Measurements from ENCODE around the gene EZH2.

EZH2 gene

DNA sequence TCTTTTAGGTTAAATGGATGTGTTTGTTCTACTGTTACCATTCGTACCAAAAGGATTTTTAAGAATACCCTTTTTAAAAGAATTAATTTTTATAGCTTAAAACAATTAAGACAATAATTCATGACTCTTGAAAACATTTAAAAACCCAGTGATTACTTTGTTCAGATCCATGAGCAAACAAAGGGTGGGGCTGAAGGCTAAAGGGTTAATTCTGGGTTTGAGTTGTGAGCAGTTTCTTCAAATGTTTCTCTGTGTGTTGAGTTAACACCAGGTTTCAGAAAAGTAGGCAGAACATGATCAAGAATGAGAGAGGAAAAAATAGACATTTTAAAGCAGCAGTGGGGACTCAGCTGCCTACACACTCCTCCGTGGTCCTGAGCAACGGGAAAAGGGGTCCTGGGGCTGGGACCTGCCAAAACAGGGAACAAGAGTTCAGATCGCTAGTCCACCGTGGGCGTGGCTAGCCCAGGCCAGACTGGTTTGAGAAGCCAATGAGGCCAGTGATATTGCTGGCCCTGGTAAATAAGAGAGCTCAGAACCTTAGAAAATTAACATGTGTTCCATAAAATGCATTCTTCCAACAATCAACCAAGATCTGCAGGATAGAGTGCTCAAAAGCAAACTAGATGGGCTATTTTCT is 14.9 kb upstream of the EZH2 start:
- no peak for TF ChIP-seq HDGF (IDR thresholded peaks at IDR 0.05; ENCODE audit: borderline replicate concordance)
- peak; percentile 61 for TF ChIP-seq NFRKB (IDR thresholded peaks at IDR 0.05)
- CTCF ChIA-PET: interaction anchor here (0.9 kb wide), 1 partner anchor 12 kb away, joined by 3 read pairs; no protein-coding TSS in a partner anchor
- POLR2A ChIA-PET: interaction anchor here (1.1 kb wide), 1 partner anchor 10 kb away, joined by 5 read pairs; no protein-coding TSS in a partner anchor
- peak; percentile 53 for DNase-seq (ENCODE audit: extremely low spot score)

DNA sequence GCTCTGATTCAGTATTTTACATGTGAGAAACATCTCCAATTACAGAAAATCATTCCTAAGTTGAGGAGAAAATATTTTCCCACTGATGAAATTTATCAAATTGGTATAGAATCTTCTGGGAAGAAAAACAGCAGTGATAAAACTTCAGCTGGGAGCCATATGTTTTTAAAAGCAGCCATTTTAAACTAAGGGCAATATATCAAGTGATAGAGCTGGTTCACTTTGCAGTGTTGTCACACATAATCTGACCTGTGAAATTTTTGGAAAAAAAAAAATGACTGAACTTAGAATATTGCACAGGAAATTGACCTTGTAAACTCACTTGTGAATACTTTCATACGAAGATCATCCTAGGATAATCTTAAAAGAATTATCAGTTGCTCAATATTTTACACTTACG is 10.5 kb upstream of the EZH2 start:
- ChIA-PET CTCF (no interaction called here), POLR2A (interaction anchor here (1.1 kb wide), 1 partner anchor 47 kb away, joined by 3 read pairs; no protein-coding TSS in a partner anchor)
- TF ChIP-seq SP1 (IDR thresholded peaks at IDR 0.05): no peak
- no peak for TF ChIP-seq HDGF (IDR thresholded peaks at IDR 0.05; ENCODE audit: borderline replicate concordance)
- no peak for TF ChIP-seq SUZ12 (IDR thresholded peaks at IDR 0.05)

DNA sequence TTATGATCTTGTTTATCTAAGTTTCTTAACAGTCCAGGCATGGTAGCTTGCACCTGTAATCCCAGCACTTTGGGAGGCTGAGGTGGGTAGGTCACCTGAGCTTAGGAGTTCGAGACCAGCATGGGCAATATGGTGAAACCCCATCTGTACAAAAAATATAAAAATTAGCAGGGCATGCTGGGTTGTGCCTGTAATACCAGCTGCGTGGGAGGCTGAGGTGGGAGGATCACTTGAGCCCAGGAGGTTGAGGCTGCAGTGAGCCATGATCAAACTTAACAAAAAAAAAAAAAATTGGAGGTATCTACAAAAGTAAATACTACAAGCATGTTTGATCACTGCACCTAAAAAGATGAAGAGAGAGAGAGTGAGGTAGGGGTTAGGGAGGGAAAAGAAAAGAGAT is 9.0 kb upstream of the EZH2 start:
- ChIA-PET CTCF (interaction anchor here (0.6 to 0.7 kb wide), 3 partner anchors 490 to 1983 kb away, joined by 3 to 6 read pairs (median 3); no protein-coding TSS in a partner anchor), POLR2A (interaction anchor here (1.7 kb wide), 1 partner anchor 21 kb away, joined by 4 read pairs; no protein-coding TSS in a partner anchor)
- no peak for TF ChIP-seq NFRKB (IDR thresholded peaks at IDR 0.05)
- TF ChIP-seq LEF1 (IDR thresholded peaks at IDR 0.05; ENCODE audit: borderline replicate concordance): no peak
- TF ChIP-seq HDGF (IDR thresholded peaks at IDR 0.05; ENCODE audit: borderline replicate concordance): no peak
- TF ChIP-seq SUZ12 (IDR thresholded peaks at IDR 0.05): no peak
- TF ChIP-seq, protein P1, sequence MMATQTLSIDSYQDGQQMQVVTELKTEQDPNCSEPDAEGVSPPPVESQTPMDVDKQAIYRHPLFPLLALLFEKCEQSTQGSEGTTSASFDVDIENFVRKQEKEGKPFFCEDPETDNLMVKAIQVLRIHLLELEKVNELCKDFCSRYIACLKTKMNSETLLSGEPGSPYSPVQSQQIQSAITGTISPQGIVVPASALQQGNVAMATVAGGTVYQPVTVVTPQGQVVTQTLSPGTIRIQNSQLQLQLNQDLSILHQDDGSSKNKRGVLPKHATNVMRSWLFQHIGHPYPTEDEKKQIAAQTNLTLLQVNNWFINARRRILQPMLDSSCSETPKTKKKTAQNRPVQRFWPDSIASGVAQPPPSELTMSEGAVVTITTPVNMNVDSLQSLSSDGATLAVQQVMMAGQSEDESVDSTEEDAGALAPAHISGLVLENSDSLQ (IDR thresholded peaks at IDR 0.05): no peak
- no peak for TF ChIP-seq FOXK2 (IDR thresholded peaks at IDR 0.05)
- no peak for TF ChIP-seq L3MBTL2 (conservative IDR thresholded peaks at IDR 0.05)
- no peak for TF ChIP-seq ZNF384 (IDR thresholded peaks at IDR 0.05)
- TF ChIP-seq ARNT (IDR thresholded peaks at IDR 0.05): no peak
- no peak for TF ChIP-seq SP1 (IDR thresholded peaks at IDR 0.05)
- TF ChIP-seq CTBP1 (IDR thresholded peaks at IDR 0.05; ENCODE audit: borderline replicate concordance): no peak
- TF ChIP-seq TARDBP (IDR thresholded peaks at IDR 0.05): no peak
- no peak for TF ChIP-seq FOXA1 (IDR thresholded peaks at IDR 0.05)
- TF ChIP-seq FOXM1 (IDR thresholded peaks at IDR 0.05; ENCODE audit: borderline replicate concordance): no peak
- no peak for TF ChIP-seq BHLHE40 (IDR thresholded peaks at IDR 0.05; ENCODE audit: borderline replicate concordance)
- no peak for TF ChIP-seq ELF4 (IDR thresholded peaks at IDR 0.05)
- DNase-seq (ENCODE audit: extremely low spot score): no peak

More for the DNA sequence above, 10.5 kb upstream of the EZH2 start:
- no peak for DNase-seq (ENCODE audit: extremely low spot score)

DNA sequence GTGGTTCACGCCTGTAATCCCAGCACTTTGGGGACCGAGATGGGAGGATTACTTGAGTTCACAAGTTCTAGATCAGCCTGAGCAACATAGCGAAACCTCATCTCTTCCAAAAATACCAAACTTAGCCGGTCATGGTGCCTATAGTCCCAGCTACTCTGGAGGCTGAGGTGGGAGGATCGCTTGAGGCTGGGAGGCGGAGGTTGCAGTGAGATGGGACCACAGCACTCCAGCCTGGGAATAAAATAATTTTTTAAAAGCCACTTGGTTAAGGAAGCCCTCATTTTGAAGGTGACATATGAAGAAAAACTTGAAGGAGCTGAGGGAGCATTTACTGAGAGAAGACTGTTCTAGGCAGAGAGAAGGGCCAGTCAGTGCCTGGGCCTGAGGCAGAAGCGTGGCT is 4.2 kb upstream of the EZH2 start:
- TF ChIP-seq FOXA1 (IDR thresholded peaks at IDR 0.05) (no peak), TARDBP (IDR thresholded peaks at IDR 0.05) (no peak), SP1 (IDR thresholded peaks at IDR 0.05) (no peak), L3MBTL2 (conservative IDR thresholded peaks at IDR 0.05) (no peak), ZNF384 (IDR thresholded peaks at IDR 0.05) (no peak)
- CTCF ChIA-PET: no interaction called here
- no peak for DNase-seq (ENCODE audit: extremely low spot score)
- POLR2A ChIA-PET: interaction anchor here (0.9 to 1.4 kb wide), 5 partner anchors 10 to 99 kb away, joined by 3 to 10 read pairs (median 4); no protein-coding TSS in a partner anchor

DNA sequence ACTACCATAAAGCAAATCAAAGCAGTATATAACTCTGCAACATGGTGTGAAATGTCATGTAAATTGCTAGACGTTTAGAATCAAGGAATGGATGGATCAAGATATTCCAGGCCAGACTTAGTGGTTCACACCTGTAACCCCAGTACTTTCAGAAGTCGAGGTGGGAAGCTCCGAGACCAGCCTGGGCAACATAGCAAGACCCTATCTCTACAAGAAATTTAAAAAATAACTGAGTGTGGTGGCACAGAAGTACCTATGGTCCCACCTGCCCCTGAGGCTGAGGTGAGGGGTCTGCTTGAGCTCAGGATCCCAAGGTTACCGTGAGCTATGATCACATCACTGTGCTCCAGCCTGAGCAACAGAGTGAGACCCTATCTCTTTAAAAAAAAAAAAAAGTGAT is 2.8 kb upstream of the EZH2 start:
- ChIA-PET POLR2A (interaction anchor here (0.9 to 2.3 kb wide), 2 partner anchors 9 to 28 kb away, joined by 4 to 6 read pairs; no protein-coding TSS in a partner anchor), CTCF (interaction anchor here (0.7 kb wide), 1 partner anchor 45 kb away, joined by 4 read pairs; no protein-coding TSS in a partner anchor)
- DNase-seq (ENCODE audit: extremely low spot score): no peak
- TF ChIP-seq ZNF384 (IDR thresholded peaks at IDR 0.05) (peak; percentile 40; the same call in 1 of the 2 replicates), L3MBTL2 (conservative IDR thresholded peaks at IDR 0.05) (no peak)

DNA sequence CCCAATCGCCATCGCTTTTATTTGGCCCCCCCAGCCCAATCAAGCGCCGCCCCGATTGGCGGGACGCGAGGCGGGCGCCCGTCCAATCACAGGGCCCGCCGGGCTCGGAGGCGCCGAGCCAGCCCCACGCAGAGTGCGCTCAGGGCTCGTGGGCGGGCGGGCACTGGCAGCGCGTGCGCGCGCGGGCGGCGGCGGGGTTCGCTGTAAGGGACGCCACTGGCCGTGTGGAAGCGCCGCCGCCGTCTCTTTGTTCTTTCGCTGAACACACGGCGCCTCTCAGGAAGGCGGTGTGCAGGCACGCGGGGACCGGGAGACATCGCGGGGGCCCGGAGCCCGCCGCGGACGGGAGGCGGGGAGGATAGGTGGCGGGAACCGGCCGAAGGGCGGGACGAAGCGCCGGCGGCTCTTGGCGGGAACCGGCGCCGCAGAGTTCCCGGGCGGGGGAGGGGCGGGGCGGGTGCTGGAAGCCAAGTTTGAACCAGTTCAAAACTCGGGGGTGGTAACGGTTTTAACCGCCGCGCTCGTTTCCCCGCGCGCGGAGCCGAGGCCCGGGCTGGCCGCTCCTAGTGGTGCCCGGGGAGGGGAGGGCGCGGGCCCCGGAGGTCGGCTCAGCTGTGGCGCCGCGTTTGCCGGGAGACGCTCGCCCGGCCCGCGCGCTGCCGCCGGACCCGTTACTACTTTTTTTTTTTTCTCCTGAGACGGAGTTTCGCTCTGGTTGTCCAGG is 370 bp upstream of the EZH2 start:
- ChIA-PET CTCF (no interaction called here), POLR2A (interaction anchor here (0.8 to 3.7 kb wide), 8 partner anchors 11 to 101 kb away, joined by 3 to 21 read pairs (median 4); no protein-coding TSS in a partner anchor)
- no peak for TF ChIP-seq FOXK2 (IDR thresholded peaks at IDR 0.05)
- TF ChIP-seq ELF4 (IDR thresholded peaks at IDR 0.05): no peak
- TF ChIP-seq FOXA1 (IDR thresholded peaks at IDR 0.05): no peak
- TF ChIP-seq SP1 (IDR thresholded peaks at IDR 0.05): no peak
- peak; percentile 100 for TF ChIP-seq FOXM1 (IDR thresholded peaks at IDR 0.05; ENCODE audit: borderline replicate concordance)
- TF ChIP-seq NFRKB (IDR thresholded peaks at IDR 0.05): no peak
- TF ChIP-seq HDGF (IDR thresholded peaks at IDR 0.05; ENCODE audit: borderline replicate concordance): no peak
- peak; percentile 94 for TF ChIP-seq L3MBTL2 (conservative IDR thresholded peaks at IDR 0.05)
- TF ChIP-seq SUZ12 (IDR thresholded peaks at IDR 0.05): no peak
- peak; percentile 92 for TF ChIP-seq TARDBP (IDR thresholded peaks at IDR 0.05)
- TF ChIP-seq ARNT (IDR thresholded peaks at IDR 0.05): no peak
- TF ChIP-seq ZNF384 (IDR thresholded peaks at IDR 0.05): peak; percentile 72
- peak; percentile 78 for TF ChIP-seq CTBP1 (IDR thresholded peaks at IDR 0.05; ENCODE audit: borderline replicate concordance)
- TF ChIP-seq LEF1 (IDR thresholded peaks at IDR 0.05; ENCODE audit: borderline replicate concordance): peak; percentile 89
- TF ChIP-seq BHLHE40 (IDR thresholded peaks at IDR 0.05; ENCODE audit: borderline replicate concordance): no peak
- TF ChIP-seq, protein P1 (IDR thresholded peaks at IDR 0.05): no peak
- DNase-seq (ENCODE audit: extremely low spot score): peak; percentile 99
